Suprapubic skin (tissue), 4 donors: ENCODE measurements around the gene ZNF335. TPM values are rescaled to one million over a fixed set of nuclear protein-coding genes. Genes with fewer than 3 reads are reported as not detected.
"Not testable (repeated sequence)": the region's sequence is repeated elsewhere in the genome, so short reads cannot be mapped to it uniquely, and the experiment has no call there.

Source experiments
- DNase-seq, 2 donors: peaks; one replicate each; pipeline ENCODE4 v3.0.0-alpha.2; 2019; ENCODE audit warnings: low spot score in 2 of 2
- H3K27ac ChIP-seq: fragments of 200-600 bp; sonication (generic); one replicate; pipeline ENCODE4 v1.5.1; 2019
- H3K27me3 ChIP-seq: fragments of 200-600 bp; sonication (generic); one replicate; pipeline ENCODE4 v1.5.1; 2019
- H3K36me3 ChIP-seq: fragments of 200-600 bp; sonication (generic); one replicate; pipeline ENCODE4 v1.5.1; 2019
- H3K4me1 ChIP-seq: fragments of 200-600 bp; sonication (generic); one replicate; pipeline ENCODE4 v1.5.1; 2019
- H3K4me3 ChIP-seq: fragments of 200-600 bp; sonication (generic); one replicate; pipeline ENCODE4 v1.5.1; 2019; ENCODE audit warnings: mild to moderate bottlenecking
- H3K9me3 ChIP-seq: fragments of 200-600 bp; sonication (generic); one replicate; pipeline ENCODE4 v1.5.1; 2019
- EP300 ChIP-seq: sonication (generic); formaldehyde crosslinking; IDR thresholded peaks from one replicate; pipeline ENCODE4 v1.6.1; 2017; ENCODE audit warnings: antibody characterized with exemption
- POLR2A ChIP-seq, 2 donors: fragments of 450-650 bp; IDR thresholded peaks; one replicate each; pipeline ENCODE4 v1.6.1; 2017; ENCODE audit warnings: antibody characterized with exemption in 2 of 2, mild to moderate bottlenecking in 2 of 2, moderate library complexity in 2 of 2
- POLR2AphosphoS5 ChIP-seq, 3 donors: sonication (generic); formaldehyde crosslinking; IDR thresholded peaks; one replicate each; pipeline ENCODE4 v1.6.1; 2017; ENCODE audit warnings: antibody characterized with exemption in 3 of 3
- WGBS: methylation state at CpG from one replicate; pipeline ENCODE4 v1.1.5; 2018; 5-methylcytosine and 5-hydroxymethylcytosine counted together
- total RNA-seq, 4 donors: library from RNA; depleted of rRNA; stranded (reverse); fragments of >200 nt; gene quantifications; one replicate each; pipeline ENCODE4 v1.1.0, GENCODE V29; 2016
- TF ChIP-seq, protein P1 (sequence below), 2 donors: fragments of 200-600 bp in 1 of 2; fragments of 450-650 bp in 1 of 2; sonication (generic) in 1 of 2; IDR thresholded peaks; one replicate each; pipeline ENCODE4 v1.5.1; 2016 to 2019; ENCODE audit warnings: antibody characterized with exemption in 2 of 2, mild to moderate bottlenecking in 1 of 2, moderate library complexity in 1 of 2

ZNF335 gene
- total RNA-seq, 4 donors from 2014 or later = 25.8 to 62.6 (median 35.1) TPM

- WGBS = 65% methylated on average over 8 of the region's 9 CpGs
- Histone ChIP-seq H3K4me1 (peaks cover 35% of the 10 kb centered on the region), H3K27ac (no peak overlapping the region), H3K27me3 (peaks cover 21% of the 10 kb centered on the region), H3K36me3 (no peaks in the 10 kb centered on the region), H3K4me3 (no peak overlapping the region), H3K9me3 (no peaks in the 10 kb centered on the region)
- TF ChIP-seq EP300 = no peak
- TF ChIP-seq POLR2A (IDR thresholded peaks at IDR 0.05) = no peak
- no peak for DNase-seq
Measured at GRCh38 chr20:45994761-45995493, 22.9 kb upstream of the ZNF335 start.

- Histone ChIP-seq H3K4me3 (no peak overlapping the region), H3K27ac (no peak overlapping the region), H3K4me1 (peaks cover 35% of the 10 kb centered on the region), H3K9me3 (no peaks in the 10 kb centered on the region), H3K27me3 (peaks cover 21% of the 10 kb centered on the region), H3K36me3 (no peaks in the 10 kb centered on the region)
- TF ChIP-seq POLR2A (IDR thresholded peaks at IDR 0.05) = no peak
- peak in 2 of 3 donors; percentile 57 to 89 for TF ChIP-seq POLR2AphosphoS5 (IDR thresholded peaks at IDR 0.05)
- WGBS = 37% methylated on average over 12 of the region's 12 CpGs
- no peak for DNase-seq
Measured at GRCh38 chr20:45993197-45993951, 21.4 kb upstream of the ZNF335 start.

DNA sequence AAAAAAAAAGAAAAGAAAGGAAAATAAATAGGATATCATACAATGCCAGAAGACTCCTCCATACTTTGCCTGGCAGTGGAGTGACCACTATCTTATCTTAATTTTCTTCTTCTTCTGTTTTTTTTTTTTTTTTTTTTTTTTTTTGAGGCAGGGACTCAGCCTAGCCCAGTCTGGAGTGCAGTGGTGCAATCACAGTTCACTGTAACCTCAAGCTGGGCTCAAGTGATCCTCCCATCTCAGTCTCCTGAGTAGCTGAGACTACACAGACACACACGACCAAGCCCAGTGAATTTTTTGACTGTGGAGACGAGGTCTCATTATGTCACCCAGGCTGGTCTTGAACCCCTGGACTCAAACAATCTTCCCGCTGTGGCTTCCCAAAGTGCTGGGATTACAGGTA lies 19.6 kb upstream of the ZNF335 start:
- Histone ChIP-seq H3K27me3 (peaks cover 9% of the 10 kb centered on the region), H3K36me3 (no peaks in the 10 kb centered on the region), H3K27ac (no peak overlapping the region), H3K9me3 (no peaks in the 10 kb centered on the region), H3K4me3 (no peak overlapping the region), H3K4me1 (peaks cover 21% of the 10 kb centered on the region)
- TF ChIP-seq POLR2AphosphoS5 (IDR thresholded peaks at IDR 0.05) = no peak
- no peak for TF ChIP-seq EP300
- TF ChIP-seq POLR2A (IDR thresholded peaks at IDR 0.05) = no peak
- TF ChIP-seq, protein P1, sequence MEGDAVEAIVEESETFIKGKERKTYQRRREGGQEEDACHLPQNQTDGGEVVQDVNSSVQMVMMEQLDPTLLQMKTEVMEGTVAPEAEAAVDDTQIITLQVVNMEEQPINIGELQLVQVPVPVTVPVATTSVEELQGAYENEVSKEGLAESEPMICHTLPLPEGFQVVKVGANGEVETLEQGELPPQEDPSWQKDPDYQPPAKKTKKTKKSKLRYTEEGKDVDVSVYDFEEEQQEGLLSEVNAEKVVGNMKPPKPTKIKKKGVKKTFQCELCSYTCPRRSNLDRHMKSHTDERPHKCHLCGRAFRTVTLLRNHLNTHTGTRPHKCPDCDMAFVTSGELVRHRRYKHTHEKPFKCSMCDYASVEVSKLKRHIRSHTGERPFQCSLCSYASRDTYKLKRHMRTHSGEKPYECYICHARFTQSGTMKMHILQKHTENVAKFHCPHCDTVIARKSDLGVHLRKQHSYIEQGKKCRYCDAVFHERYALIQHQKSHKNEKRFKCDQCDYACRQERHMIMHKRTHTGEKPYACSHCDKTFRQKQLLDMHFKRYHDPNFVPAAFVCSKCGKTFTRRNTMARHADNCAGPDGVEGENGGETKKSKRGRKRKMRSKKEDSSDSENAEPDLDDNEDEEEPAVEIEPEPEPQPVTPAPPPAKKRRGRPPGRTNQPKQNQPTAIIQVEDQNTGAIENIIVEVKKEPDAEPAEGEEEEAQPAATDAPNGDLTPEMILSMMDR (IDR thresholded peaks at IDR 0.05) = no peak
- no peak for DNase-seq
- WGBS = 95% methylated on average over 3 of the region's 3 CpGs

DNA sequence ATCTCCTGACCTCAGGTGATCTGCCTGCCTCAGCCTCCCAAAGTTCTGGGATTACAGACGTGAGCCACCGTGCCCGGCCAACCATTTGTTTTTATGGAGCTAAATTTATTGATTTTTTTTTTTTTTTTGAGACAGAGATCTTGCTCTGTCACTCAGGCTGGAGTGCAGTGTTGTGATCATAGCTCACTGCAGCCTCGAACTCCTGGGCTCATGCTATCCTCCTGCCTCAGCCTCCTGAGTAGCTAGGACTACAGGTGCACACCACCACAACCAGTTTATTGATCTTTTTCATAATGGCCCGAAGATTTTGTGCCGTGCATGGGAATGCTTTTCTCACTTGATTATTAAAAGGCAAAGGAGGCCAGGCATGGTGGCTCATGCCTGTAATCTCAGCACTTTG lies 16.8 kb upstream of the ZNF335 start:
- not testable (repeated sequence) for H3K4me1 ChIP-seq, H3K27me3 ChIP-seq, H3K4me3 ChIP-seq, H3K36me3 ChIP-seq, H3K27ac ChIP-seq, H3K9me3 ChIP-seq, DNase-seq
- 81% methylated on average over 6 of the region's 6 CpGs for WGBS

DNA sequence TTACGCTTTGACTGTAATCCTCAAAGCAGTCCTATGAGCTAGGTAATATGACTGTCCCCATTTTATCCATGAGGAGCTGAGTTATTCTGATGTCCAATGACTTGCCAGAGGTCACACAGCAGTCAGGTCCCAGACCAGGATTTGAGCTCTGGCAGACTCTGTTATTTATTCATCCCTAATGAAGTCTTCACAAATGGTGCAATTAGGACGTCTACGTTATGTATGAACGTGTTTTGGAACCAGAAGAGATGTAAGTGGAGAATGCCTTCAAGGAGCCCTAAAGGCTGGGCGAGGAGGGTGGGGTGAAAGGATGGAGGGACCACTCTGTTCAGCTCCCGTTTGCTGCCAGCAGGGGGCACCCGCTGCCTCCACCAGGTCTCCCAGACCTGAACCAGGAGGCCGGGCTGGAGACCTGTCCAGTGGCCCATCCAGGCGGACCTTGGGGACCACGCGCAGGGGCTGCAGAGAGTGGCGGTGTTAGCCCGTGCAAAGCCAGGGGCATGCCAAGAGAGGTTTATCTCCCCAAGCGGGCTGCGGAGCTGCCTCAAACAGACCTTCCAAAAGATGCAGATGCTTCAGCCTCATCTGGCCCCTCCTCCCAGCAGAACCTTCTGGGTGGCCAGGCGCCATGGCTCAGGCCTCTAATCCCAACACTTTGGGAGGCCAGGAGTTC lies 15.2 kb upstream of the ZNF335 start:
- no peaks in the 10 kb centered on the region for H3K9me3 ChIP-seq
- WGBS = 26% methylated on average over 6 of the region's 16 CpGs
- DNase-seq = no peak
- TF ChIP-seq, protein P1 (IDR thresholded peaks at IDR 0.05) = peak; percentile 69 to 84
- TF ChIP-seq POLR2A (IDR thresholded peaks at IDR 0.05) = no peak
- no peak for TF ChIP-seq EP300
- no peak for TF ChIP-seq POLR2AphosphoS5 (IDR thresholded peaks at IDR 0.05)
- no peaks in the 10 kb centered on the region for H3K36me3 ChIP-seq
- H3K4me3 ChIP-seq = no peak overlapping the region
- no peak overlapping the region for H3K27ac ChIP-seq
- peaks cover 3% of the 10 kb centered on the region for H3K27me3 ChIP-seq
- no peaks in the 10 kb centered on the region for H3K4me1 ChIP-seq

DNA sequence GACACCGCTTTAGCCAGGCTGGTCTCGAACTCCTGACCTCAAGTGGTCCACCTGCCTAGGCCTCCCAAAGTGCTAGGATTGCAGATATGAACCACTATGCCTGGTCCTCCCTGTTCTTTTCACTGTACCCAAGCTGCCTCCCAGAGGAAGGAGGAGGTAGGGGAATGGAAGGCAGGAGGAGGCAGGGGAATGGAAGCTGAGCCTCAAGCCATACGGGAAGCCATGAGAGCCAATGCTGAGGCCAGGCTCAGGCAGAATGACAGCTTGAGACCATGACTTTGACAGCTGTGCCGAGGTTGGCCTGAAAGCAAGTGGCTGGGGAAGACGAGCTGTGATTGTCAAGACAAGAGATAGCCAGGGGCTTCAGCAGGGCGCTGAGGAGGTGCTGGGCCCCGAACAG lies 13.6 kb upstream of the ZNF335 start:
- H3K4me3 ChIP-seq = no peak overlapping the region
- peaks cover 3% of the 10 kb centered on the region for H3K27me3 ChIP-seq
- H3K27ac ChIP-seq = no peak overlapping the region
- no peak for TF ChIP-seq POLR2AphosphoS5 (IDR thresholded peaks at IDR 0.05)
- TF ChIP-seq, protein P1 (IDR thresholded peaks at IDR 0.05) = no peak
- TF ChIP-seq POLR2A (IDR thresholded peaks at IDR 0.05) = no peak
- TF ChIP-seq EP300 = no peak
- WGBS = 60% methylated on average over 7 of the region's 7 CpGs
- no peaks in the 10 kb centered on the region for H3K9me3 ChIP-seq
- DNase-seq = no peak
- no peaks in the 10 kb centered on the region for H3K4me1 ChIP-seq
- H3K36me3 ChIP-seq = no peaks in the 10 kb centered on the region
